Measurements from ENCODE around the gene TAS2R31.
"Not testable (repeated sequence)": the region's sequence is repeated elsewhere in the genome, so short reads cannot be mapped to it uniquely, and the experiment has no call there.

Gene TAS2R31, protein sequence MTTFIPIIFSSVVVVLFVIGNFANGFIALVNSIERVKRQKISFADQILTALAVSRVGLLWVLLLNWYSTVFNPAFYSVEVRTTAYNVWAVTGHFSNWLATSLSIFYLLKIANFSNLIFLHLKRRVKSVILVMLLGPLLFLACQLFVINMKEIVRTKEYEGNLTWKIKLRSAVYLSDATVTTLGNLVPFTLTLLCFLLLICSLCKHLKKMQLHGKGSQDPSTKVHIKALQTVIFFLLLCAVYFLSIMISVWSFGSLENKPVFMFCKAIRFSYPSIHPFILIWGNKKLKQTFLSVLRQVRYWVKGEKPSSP

DNA sequence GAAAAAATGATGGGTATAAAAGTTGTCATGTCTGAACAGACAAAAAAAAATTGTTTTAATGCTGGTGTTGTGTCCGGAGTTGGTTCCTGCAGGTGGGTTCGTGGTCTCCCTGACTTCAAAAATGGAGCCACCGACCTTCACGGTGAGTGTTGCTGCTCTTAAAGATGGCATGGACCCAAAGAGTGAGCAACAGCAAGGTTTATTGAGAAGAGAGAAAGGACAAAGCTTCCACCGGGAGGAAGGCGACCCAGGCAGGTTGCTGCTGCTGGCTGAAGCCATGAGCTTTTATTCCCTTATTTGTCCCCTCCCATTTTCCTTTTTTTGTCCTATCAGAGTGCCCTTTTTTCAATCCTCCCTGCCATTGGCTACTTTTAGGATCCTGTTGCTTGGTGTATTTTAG, at the start of gene TAS2R31:
Gene TAS2R31, minus strand, starts transcription at position 101 of the 400 bp plus-strand sequence. Its CDS starts 72 bp downstream, at position 29.
- DNase-seq: no peak

DNA sequence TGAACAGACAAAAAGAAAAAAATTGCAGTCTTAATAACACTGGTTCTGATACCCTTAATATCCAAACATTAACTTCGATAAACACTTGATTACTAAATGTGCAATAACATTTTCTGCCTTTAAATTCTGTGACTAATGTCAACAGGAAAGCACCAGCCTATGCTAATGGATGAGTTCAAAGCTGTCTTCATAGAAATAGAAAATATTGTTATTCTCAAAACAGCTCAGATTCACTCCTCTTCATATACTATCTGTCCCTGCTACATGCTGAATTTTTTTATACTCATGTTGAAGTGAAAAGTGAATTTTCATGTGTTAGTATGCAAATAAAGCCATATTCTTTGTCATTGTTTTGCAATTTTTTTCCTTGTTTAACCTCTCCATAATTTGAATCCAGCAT, 47.0 kb upstream of the TAS2R31 start:
- DNase-seq: no peak

DNA sequence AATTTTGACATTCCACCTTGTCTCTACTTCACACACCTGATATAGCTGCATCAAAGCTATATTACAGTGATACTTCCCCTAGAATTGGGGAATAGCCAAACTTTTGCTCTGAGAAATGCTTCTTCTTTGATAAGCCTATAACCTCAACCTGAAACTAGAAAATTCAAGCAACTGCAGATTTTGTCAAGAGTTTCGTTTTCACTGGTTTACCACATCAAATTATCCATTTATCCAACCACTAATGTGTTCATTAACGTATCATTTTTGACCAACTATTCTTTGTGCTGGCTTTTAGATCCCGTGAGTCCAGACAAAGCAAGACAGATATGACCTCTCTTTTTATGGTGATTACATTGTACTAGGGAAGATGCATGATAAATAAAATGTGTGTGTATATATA, 44.4 kb upstream of the TAS2R31 start:
- DNase-seq: no peak

DNA sequence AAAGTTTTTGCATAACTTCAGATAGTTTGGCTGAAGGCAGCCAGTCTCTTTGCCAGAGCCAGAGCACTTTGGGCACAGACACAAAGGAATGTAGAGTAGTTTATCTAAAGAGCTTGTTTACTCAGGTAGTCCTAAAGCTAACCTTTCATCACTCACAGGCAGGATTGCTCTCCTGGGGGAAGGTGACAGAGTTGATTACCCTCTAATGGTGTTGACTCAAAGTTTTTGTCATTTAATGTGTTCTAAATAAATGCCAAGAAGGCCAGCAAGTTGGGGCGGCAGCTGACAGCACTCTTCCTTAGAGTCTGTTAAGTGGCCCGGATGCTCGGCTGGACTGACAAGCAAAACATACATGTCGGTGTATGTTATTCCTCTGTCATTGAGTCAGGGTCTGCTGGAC, 40.2 kb upstream of the TAS2R31 start:
- no peak for DNase-seq

DNA sequence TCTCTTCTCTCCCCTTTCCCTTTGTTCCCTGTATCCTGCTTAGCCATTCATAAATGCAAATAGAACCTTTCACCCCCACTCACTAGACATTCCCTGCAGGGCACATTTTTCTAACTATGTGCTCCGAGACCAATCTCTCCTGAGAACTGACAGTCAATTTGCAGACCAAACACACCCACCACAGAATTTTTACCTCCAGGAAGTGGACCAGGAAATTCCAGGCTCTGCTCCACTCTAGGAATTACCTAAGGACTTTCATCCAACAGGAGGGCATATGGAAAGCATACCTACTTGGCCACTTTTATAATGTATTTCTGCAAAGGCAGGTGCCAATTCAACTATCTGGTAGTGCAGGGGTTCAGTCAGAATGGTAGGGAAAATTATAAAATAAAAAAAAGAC, 39.8 kb upstream of the TAS2R31 start:
- no peak for DNase-seq

DNA sequence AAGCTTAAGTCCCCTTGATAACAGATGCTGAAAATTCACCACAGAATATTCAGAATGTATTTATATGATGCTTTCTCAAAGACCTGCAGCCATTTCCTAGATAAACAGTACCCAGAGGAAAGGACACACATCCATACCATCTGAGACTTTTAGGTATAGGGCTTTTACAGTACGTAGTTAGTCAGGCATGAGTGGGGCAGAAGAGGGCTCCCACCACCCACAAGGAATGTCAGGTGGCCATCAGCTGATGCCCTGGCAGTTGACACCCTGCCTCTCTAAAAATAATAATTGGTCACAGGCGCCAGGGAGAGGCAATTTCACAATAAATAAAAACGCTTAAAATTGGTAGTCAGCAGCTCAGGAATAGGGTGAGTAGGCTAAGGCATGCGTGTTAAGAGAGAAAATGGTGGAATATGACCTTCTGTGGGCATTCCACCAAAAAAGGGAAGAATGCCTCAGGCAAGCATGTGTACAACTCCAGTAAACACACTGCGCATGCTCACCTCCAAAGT, 38.7 kb upstream of the TAS2R31 start:
- DNase-seq: no peak

DNA sequence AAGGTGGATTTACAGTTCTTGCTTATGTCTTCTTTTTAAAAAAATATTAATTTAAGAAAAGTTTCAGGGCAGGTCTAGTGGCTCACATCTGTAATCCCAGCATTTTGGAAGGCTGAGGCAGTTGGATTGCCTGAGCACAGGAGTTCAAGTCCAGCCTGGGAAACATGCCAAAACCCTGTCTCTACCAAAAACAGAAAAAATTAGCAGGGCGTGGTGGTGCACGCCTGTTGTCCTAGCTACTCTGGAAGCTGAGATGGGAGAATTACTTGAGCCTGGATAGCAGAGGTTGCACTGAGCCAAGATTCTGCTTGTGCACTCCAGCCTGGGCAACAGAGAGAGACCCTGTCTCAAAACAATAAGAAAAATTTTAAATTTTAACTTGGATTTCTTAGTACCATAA, 36.3 kb upstream of the TAS2R31 start:
- DNase-seq: peak in 2 of 58 donors; percentile 2 to 34

DNA sequence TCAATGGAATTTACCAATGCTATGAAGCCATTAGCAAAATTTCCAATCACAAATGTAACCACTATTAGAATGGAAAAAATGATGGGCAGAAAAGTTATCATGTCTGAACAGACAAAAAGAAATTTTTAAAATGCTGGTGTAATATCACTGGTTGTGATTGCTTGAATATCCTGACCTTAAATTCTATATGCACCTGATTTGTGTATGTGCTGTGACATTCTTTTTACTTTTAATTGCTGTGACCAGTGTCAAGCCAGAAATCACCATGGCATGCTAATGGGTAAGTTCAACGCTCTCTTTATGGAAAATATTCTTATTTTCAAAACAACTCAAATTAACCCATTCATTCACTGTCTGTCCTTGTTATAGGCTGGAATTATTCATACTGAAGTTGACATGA, 31.0 kb upstream of the TAS2R31 start, which contains the start of gene TAS2R46:
Gene TAS2R46, minus strand, starts transcription at position 101 of the 400 bp plus-strand sequence. Its CDS starts 0 bp downstream, at position 101.
- DNase-seq: not testable (repeated sequence)

DNA sequence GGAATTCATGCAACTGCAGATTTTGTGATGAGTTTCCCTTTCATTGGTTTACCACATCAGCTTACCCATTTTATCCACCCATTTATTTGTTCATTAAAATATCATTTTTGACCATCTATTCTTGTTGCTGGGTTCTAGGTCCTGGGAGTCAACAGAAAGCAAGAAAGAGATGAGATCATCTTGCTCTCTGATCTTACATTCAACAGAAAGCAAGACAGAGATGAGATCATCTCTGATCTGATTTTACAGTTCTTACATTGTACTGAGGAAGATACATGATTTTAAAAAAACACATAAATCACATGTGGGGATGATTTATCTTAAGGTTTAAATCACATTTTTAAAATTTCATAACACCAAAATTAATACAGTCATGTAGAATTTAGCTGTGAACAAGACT, 28.6 kb upstream of the TAS2R31 start:
- DNase-seq: no peak

DNA sequence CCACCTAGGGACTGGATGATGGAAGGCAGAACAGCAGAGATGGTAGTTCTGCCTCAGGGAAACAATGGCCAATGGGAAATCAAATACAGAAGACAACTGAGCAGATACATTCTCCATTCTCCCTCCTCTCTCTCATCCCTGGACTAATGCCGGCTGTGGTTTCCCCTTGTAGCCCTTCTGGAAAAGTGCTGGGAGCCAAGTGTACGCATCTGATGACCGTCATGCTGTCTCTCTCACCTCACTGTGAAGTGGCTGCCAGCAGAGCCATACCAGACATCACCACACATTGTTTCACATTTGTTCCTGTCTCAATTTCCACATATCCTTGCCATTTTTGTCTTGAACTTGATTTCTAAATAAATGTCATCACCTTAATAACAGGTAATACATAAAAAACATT, 27.8 kb upstream of the TAS2R31 start:
- DNase-seq: no peak

DNA sequence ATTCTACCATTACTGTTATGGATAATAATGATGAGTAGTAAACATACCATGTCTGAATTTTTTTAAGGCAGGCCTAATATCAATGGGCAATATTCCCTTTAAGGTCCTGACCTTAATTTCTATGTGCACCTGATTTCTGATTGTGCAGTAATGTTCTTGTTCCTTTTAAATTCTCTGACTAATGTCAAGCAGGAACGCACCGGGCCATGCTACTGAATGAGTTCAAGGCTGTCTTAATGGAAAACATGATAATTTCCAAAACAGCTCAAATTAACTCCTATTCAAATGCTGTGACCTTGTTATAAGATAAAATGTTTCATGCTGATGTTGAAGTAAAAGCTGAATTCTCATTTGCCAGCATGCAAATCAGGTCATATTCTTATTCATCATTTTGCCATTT, 24.1 kb upstream of the TAS2R31 start:
- no peak for DNase-seq

DNA sequence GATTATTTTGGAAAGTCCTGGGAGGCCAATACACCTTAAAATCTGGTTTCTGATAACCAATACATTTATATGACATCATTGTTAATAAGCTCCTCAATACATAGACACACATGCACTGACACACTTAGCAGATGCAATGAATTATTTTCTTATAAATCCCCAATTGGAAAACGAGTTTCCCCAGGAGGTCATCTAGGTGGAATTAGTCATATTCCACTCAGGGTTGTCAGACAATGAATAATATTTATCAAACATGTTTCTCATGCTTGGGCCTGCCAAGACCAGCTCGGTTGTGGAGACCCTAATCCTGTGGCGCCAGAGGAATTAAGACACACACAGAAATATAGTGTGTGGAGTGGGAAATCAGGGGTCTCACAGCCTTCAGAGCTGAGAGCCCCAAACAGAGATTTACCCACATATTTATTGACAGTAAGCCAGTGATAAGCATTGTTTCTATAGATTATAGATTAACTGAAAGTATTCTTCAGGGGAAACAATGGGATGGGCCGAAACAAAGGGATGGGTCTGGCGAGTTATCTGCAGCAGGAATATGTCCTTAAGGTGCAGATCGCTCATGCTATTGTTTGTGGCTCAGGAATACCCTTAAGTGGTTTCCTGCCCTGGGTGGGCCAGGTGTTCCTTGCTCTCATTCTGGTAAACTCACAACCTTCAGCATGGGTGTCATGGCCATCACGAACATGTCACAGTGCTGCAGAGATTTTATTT, 18.8 kb upstream of the TAS2R31 start:
- not testable (repeated sequence) for DNase-seq

DNA sequence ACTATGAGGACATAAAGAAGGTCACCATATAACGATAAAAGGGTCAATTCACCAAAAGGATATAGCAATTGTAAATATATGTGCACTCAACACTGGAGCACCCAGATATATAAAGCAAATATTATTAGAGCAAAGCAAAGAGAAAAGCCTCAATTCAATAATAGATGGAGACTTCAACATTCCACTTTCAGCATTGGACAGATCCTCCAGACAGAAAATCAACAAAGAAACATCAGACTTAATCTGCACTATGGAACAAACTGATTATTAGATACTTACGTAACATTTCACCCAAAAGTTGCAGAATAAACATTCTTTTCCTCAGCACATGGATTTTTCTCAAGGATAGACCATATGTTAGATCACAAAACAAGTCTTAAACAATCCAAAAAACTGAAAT, 10.2 kb upstream of the TAS2R31 start:
- DNase-seq: not testable (repeated sequence)

DNA sequence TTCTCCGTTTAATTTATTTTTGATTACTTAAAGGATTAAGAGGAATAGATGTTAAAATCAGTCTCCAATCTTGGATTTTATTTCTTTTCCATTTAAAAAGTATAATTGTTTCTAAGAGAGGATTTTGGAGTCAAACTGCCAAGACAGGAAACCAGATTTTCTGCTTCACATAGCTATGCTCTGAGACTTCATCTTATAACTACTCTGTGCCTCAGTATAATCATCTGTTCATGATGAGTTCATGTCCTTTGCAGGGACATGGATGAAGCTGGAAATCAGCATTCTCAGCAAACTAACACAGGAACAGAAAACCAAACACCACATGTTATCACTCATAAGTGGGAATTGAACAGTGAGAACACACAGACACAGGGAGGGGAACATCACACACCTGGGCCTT, 9.0 kb upstream of the TAS2R31 start:
- no peak for DNase-seq

DNA sequence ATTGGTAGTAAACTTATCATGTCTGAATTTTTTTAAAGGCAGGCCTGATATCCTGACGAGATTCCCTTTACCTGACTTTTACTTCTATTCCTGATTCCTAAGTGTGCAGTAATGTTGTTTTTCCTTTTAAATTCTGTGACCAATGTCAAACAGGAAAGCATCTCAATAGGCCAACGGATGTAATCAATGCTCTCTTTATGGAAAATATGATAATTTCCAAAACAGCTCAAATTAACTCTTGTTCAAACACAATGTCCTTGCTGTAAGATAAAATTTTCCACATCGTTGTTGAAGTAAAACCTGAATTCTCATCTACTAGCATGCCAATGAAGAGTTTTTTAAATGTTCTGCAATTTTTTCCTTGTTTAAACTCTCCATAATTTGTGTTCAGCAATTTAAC, 8.0 kb upstream of the TAS2R31 start:
- DNase-seq: no peak

DNA sequence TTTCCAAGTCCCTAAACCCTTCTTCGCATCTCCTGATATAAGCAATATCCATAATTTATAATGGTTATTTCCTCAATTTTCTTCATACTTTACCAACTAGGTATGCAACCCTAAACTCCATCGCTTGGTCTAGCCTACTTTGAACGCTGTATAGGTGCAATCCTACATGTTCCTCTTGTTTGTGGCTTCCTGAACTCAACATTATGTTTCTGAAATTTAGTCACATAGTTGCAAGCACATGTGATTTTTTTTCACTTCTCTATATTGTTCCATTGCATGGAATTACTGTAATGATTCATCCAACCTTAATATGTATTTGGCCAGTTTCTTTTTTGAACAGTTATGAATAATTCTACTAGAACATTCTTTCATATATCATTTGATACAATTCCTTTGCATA, 2.8 kb upstream of the TAS2R31 start:
- DNase-seq: not testable (repeated sequence)

DNA sequence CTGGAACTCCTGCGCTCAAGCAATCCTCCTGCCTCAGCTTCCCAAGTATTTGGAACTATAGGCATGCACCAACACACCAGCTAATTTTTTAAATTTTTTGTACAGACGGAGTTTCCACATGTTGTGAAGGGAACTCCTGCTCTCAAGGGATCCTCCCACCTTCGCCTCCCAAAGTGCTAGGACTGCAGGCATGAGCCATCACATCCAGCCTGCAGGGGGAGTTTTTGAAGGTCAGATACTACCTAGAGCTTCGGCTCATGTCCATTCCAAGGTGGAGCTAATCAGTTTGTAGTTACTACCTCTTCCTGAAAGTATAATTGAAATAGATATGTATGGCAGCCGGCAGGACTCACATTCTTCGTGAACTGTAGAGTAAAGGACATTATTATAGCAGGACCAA, 5.1 kb downstream of the TAS2R31 start:
- DNase-seq: no peak

DNA sequence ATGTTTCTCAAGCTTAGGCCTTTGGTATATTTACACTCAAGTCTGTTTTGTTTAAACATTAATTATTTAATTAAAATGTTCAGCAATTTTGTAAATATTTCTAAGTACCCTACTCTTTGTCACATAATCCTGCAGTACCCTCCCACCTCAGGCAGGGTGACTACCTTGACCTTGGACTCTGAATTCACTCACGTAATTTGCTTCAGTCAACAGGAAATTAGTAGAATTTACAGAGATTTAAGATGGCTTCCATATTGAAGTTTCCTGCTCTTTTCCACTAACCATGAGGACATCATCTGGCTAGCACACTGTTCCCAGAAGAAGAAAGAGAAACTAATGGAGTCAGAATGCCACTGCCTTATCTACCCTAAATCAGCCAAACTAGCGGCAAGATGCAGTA, 7.8 kb downstream of the TAS2R31 start:
- no peak for DNase-seq

DNA sequence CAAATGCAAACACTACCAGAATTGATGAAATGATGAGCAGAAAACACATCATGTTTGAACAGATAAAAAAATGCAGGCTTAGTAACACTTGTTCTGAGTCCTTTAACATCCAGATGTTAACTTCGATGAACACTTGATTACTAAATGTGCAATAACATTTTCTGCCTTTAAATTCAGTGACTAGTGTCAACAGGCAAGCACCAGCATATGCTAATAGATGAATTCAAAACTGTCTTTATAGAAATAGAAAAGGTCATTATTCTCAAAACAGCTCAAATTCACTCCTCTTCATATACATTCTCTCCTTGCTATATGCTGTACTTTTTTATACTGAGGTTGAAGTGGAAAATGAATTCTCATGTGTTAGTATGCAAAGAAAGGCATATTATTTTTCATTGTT, 8.7 kb downstream of the TAS2R31 start, which contains the start of gene TAS2R19:
Gene TAS2R19, minus strand, starts transcription at position 101 of the 400 bp plus-strand sequence. Its CDS starts 49 bp downstream, at position 52.
- no peak for DNase-seq

DNA sequence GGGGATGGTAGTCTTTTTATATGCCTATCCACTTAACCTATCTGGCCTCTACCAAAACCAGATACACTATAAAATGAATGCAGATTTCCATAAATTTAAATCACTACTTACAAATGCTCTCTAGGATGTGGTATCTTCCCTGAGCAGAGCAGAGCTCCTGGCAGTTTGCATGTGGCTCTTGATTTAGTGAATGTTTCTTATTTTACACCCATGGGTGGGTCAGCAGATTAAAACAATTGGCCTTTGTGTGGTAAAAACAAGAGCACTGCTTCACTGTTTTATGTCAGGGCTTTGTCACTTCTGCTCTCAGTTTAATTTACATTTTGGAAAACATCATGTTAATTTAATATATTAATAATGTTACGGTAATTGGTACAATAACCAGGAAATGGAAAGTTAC, 14.3 kb downstream of the TAS2R31 start:
- peak in 10 of 58 donors; percentile 2 to 77 (median 22) for DNase-seq

DNA sequence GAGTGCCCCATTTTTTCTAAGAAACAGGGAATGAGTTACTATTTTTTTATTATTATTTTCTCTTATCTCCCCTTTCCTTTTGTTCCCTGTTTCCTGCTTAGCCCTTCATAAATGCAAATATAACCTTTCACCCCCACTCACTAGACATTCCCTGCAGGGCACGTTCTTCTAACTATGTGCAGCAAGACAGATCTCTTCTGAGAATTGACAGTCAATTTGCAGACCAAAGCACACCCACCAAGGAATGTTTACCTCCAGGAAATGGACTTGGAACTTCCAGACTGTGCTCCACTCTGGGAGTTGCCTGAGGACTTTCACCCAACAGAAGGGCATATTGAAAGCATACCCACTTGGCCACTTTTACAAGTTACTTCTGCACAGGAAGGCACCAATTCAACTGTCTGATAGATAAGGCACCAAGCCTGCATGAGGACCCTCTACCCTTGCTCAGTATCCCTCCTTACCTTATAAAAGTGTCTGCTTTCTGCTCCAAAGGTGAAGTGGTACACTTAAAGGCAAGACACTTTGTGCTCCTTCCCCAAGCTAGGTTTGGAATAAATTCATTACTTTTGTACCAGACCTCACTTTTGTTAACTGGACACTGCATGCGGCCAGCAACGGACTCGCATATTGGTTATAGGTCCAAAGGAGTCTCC, 15.3 kb downstream of the TAS2R31 start:
- no peak for DNase-seq

DNA sequence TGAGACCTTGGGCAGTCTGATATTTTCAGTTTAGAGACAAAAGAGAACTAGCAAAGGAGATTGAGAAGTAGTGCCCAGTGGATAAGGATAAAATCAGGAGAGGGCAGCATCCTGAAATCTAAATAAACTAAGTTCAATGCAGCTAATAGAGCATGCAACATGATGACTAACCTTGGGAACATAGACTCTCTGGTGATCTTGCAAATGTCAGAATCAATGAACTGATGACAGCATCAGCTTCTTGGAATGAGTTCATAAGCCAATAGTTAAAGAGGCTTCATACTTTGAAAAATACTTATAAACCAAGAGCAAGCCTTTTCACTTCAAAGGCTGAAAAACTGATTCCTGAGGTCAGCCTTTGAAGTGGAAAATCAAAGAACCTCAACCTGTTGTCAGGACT, 17.0 kb downstream of the TAS2R31 start:
- no peak for DNase-seq
